Stimulated activated CD8-positive, alpha-beta memory T cell treated with anti-CD3 and anti-CD28 coated beads, Interleukin-7, amount 100 ng/mL, for 1 hour (primary cell): ENCODE measurements around the gene CNTNAP2.

Experiments
- DNase-seq, 2 donors: peaks; one replicate each; pipeline ENCODE4 v3.0.0-alpha.2; 2020; ENCODE audit warnings: low read depth in 2 of 2

The CNTNAP2 gene

DNA sequence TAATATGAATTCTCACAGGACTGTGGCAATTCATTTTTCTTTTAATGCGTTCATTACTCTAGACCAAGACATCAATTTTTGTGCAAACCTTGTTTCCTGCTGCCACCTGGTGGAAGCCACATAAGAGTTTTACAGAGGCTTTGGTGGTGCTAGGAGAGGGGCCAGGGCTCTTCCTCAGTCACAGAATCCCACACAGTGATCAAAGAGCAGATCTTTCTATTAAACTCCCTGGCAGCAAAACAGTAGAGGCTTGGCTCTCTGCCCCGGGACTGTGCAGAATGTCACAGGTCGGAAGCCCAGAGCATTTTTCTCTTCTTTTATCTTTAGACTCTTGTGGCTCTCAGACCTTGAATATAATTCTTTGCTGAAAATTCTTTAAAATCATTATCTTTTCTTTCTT is 1967.5 kb downstream of the CNTNAP2 start:
- no peak for DNase-seq

DNA sequence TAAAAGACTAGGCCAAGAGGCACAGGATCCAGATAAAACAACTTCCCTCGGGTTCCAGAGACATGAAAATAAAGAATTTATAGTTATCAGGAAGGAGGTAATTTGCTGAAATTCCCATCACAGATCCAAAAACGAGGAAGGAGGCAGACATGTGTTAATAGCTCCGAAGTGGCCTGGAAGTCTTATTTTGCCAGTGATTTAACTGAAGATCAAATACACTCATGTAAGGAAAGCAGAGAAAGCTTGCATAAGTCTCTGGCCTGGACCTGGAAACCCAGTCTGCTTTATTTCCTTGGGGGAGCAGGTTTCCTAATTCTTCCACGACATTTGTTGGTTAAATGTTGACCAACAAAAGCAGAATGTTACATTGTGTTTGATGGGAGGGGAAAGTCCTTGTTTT is 1975.3 kb downstream of the CNTNAP2 start:
- no peak for DNase-seq

DNA sequence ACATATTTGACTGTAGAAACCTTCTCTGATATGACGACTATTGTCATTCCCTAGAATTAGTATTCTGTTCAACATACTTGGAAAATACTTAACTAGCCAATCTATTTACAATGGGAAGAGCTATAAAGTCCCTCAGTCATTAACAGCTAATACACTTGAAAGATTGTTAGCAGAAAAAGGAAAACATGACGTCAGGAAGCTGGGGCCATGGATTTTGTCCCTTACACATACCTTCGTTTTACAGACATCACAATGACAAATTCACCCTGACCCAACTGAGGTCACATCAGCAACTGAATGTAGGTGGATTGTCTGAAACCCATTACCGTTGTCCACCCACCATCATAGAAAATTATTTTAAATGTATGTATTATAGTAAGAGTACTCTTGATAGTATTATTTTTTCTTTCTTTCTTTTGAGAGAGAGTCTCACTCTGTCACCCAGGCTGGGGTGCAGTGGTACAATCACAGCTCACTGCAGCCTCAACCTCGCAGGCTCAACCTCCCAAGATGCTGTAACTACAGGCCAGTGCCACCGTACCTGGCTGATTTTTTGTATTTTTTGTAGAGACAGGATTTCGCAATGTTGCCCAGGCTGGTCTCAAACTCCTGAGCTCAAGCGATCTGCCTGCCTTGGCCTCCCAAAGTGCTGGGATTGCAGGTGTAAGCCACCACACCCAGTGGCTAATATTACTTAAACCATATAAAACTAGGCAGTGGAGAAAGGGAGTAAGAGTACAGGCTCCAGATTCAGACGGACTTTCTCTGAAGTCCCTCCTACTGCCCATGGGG is 1977.0 kb downstream of the CNTNAP2 start:
- no peak for DNase-seq

DNA sequence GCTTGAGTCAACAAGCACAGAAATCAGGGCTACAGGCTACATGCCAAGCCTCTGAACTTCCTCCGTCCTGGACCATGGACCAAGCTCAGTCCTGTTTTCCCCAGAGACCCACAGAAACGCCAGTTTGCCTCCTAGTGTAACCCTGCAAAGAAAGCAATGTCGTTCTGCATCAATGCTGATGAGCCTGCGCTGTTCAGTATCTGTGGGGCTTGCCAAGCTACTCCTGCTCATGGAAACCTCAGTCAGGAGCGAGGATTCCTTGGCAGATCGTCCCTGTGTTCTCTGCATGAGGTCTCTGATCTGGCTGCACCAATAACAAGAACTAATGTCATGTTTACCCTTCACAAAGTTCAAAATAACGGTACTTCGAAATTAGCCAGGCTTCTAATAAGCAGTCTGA is 1978.5 kb downstream of the CNTNAP2 start:
- DNase-seq, result no peak

DNA sequence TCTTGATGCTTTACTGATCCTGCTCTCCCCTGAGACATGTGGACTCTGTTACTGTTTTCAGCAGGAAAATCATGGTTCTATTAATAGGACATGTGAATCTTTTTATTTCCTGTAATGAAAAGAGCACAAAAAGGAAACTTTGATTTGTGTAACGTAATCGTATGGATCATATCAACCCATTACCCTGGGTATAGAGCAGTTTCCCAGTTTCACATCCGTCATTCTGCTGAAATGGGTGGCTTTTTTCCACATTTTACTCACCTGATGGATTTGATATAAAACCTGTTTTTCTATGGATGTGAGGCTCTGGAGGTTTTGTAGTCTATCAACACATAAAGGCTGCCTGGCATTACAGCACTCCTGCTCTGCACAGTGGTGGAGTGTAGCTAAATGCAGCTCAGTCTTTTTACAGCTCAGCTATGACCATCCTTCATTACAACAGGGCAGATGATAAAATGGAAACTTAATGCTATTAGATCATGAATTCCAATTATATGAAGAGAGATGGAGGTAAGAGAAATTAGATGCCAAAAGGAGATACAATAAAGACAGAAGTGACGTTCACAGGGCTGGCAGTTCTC is 1987.6 kb downstream of the CNTNAP2 start:
- no peak for DNase-seq

DNA sequence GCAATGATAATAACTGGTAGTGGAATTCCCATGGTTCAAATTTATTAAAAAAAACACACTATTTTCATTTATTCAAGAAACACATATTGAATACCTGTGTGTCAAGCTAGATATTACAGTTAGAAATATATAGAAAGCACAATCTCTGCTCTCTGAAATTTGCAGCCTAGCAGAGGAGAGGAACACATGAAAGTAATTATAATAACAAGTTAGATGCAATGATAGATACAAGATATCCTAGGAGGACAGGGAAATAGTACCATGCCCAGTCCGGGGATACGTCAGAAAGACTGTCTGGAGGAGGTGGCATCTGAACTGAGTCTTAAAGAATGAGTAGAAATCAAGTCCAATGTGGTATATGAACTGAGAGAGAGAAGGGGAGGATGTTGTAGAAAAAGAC is 1988.3 kb downstream of the CNTNAP2 start:
- no peak for DNase-seq

DNA sequence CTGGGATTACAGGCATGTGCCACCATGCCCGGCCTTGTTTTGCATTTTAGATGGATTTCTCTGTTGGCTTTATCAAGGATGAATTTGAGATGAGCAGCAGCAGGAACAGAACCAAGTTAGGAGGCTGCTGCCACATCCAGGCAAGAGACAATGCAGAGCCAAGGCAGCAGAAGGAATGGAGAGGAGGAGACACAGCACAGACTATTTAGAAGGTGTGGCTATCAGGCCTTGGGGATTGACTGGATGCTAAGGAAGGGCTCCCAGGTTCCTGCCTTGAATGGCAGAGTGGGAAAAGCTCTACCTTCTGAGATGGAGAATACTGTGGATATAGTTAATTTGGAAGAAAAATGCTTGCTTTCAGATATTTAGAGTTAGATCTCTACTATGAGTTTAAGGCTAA is 1989.3 kb downstream of the CNTNAP2 start:
- DNase-seq, result no peak

DNA sequence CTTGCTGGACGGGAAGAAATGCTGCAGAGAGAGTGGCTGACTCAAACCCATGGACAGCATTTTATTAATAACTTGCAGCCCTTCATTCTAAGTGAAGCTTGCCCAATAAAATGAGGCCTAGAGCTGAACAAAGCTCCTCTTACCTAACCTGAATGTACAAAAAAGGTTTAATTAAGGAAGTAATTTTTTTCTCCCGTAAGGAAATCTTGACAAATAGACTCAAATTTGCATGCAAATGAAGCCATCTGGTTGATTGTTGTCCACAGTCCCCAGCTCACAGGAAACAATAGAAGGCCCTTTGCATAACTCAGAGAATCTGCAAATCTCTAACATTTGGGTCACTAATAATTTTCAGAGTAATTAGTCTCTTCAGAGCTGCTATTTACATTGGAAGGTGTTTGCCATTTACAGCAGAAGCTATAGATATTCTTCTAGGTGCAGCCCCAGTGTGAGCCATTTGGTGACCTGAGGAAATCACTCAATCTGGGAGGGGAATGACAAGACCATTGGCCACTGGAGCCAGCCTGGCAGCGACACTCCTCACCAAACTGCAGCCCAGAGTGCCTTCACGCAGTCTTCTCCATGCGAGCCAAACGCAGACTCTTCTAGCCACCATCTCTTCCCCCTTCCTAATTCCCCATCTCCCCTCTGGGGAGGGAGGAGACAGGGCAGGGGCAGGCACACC is 1991.0 kb downstream of the CNTNAP2 start:
- no peak for DNase-seq

DNA sequence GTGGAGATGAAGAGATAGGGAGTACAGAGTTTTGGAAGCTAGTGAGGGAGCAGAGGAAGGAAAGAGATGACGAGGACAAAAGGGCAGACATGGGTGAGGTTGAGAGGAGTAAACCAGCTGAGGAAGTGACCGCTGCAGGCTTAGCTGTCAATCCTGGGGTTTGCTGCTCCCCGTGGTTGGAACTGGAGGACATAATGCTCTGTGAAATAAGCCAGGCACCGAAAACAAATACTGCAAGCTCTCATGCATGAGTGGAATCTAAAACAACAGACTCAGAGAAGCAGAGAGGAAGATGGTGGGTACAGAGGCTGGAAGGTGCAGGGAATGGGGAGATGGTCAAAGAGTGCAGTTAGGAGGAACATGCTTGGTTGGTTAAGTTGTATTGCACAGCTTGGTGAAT is 1991.8 kb downstream of the CNTNAP2 start:
- DNase-seq, result no peak

DNA sequence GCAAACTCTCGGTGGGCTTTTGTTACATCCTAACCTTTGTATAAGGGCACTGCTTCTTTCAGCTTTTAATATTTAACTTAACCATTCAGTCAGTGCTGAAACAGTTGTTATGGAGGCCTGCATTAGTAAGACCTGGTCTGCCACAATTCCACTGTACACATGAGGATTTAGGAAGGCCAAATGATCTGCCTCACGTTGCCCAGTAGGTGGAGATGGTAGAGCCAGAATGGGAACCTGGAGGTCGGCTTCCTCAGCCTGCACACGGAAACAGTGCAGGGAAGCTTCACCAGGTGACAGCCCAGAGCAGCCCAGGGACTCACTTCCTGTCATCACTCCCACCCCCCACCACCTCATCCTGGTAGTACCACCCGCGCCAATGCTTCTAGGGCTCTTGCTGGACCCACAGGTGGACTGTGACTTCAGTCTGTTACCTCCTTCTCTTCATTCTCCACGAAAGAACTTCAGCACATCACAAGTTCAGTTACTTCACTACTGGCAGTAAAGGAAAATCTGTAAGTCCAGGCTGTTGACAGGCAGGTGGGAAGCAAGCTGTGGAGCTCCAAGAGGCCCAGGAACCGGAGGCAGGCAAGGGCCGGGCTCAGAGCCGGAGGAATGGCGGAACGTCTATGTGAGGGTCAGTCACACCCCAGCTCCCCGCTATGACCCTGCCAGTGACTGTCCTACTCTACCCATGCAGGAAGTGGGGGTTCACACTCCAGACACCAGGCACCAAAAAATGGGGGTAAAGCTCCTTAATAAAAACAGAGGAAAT is 1993.7 kb downstream of the CNTNAP2 start:
- no peak for DNase-seq

DNA sequence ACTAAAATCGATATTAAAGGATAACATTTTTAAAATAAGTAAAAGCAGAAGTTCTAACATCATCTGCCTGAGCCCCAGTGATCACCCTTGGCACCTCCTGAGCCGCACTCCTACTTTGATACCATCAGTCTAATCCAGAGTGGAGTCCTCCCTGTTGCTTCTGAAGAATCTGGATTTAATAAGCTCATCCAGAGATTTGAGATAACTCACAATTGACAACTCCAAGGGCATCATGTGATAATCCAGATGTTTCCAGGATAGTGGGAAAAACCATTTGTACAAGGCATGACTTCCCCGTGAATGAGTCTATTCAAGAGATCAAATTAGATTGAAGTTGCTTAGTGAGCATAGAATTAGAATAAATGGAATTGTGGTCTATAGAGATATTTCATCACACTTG is 1998.2 kb downstream of the CNTNAP2 start:
- no peak for DNase-seq

DNA sequence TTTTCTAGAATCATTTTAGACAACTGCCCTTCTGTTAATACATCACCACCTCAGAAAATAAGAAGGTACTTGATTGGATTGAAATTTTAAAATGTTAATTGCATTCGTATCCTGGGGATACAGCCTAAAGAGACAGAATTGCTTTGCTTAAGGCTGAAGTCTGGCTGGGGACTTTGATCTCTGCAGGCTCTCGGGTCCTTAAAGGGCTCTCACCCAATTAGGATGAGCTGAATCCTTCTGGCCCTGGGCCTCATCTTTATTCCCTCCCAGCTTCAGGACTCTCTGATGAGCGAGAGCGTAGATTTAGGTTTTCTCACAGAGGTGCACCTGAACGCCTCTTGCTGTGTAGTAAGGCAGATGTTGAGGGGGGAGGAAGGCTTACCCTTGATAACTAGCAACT is 1998.7 kb downstream of the CNTNAP2 start:
- no peak for DNase-seq

DNA sequence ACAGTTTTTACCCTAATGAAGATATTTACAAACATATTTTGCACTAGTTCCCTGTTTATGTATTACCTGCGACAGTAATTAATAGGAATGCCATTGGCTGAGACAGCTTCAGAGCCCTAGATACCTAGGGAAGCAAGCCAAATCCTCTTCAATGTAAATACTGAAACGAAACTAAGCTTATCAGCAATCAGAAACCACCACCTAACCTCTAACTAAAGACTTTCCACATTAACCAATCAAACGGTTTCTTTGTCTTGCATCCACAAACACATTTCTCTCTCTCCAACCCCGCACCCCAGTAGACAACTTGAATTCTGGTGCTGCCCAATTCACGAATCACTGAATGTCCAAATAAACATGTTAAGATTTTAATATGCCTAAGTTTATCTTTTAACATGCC is 1999.6 kb downstream of the CNTNAP2 start:
- no peak for DNase-seq

DNA sequence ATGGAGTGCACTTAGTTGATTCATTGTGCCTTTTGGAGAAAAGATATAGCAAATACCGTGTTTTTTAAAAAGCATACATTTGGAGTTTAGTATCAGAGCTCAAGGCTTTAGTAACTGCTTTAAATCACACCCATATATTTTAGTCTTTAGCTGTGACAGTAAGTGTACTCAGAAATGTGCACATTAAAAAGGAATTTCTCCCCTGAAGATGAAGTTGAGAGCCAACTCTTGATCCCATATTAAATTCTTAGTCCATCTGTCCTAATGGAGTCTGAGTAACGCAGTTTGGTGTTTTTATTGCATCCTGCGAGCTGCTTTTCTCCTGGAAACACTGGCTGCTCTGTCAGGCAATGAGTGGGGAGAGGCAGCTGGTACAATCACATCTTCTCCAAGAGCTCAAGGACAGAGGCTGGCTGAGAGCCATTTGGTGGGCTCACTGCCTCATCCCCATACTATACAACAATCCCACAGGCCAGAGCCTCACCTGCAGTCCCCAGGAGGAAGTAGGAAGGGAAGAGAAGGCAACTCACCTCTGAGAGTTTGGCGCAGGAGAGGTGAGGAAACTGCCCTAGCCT is 2000.3 kb downstream of the CNTNAP2 start:
- DNase-seq, result no peak

DNA sequence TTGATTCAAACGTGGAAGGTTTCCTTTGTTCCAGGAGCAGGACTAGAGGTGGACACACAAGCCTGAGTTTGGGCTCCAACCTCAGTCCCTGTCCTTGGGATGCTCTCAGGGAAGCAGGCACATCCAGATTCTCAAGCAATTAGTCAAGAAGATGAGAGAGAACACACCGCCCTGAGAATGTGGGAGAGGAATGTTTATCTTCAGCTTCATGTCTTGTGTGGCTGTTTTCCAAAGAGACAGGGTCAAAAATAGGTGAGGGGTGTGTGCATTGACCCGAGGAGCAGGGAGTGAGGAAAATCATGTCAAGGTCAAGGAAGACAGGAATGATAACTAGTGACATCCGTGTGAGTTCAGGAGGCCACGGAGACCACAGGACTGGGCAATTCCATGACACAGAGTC is 2001.8 kb downstream of the CNTNAP2 start:
- no peak for DNase-seq

DNA sequence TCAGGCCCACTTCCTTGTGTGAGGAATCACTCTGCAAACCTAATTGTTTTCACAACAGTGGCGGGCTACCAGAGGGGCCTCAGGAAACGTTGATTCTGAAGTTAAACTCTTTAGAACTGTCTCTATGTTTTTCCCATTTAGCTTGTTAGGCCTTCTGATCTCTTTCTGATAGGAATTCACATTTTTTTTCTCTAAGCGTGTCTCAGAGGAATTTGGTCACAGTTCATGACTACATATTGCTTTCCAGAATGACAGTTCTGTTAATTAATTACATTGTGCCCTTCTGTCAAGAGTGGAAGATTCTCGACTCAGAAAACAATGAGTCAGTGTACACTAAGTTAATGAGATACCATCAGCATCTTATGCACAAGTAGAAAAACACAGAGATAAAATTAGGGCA is 2004.8 kb downstream of the CNTNAP2 start:
- no peak for DNase-seq

DNA sequence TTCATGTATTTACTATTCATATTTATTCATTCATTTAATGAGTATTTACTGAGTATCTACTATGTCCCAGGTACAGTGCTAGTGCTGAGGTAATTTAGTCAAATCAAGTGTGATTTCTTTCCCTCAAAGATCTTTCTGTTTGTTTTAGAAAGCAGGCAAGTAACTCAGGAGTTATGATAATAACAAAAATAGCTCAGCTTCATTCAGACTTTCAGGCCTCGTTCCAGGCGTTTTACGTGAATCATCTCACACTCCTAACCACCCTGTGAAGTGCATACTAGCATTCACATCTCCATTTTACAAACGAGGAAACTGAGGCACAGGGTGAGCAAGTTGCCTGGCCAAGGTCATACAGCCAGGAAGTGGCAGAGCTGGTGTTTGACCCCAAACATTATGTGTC is 2005.2 kb downstream of the CNTNAP2 start:
- no peak for DNase-seq

DNA sequence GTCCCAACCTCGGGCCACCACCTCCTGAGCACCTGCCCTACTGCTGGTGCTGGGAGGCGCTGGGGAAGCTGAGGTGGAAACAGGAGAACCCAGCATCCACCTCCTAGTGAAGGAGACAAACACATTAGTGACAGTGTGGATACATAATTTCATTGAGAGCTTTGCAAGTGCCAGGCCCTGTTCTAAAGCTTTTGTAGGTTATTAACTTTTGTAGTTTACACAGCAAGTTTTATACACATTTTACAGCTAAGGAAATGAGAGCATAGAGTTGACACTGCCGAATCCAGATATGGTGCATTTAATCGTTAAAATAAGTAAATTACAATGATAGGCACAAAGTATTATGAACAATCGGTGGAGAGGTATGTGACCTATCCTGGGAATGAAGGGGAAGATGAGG is 2007.9 kb downstream of the CNTNAP2 start:
- no peak for DNase-seq

DNA sequence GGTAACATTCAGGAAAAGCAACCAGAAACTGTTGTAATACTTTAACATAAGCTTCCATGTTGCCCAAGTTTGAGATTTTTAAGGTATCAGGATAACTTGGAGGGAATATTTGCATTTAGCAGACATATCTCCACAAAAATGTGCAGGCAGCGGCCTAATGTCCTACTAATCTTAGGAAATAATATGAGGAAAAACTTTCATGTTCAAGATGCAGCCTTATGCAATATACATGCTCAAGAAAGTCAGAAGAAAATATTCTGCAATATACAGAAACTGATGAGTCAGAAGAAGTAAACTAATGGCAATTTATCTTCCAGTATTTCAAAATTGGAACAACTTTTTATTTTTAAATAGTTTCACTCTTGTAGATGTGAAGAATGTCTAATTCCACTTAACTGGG is 2010.8 kb downstream of the CNTNAP2 start:
- no peak for DNase-seq

DNA sequence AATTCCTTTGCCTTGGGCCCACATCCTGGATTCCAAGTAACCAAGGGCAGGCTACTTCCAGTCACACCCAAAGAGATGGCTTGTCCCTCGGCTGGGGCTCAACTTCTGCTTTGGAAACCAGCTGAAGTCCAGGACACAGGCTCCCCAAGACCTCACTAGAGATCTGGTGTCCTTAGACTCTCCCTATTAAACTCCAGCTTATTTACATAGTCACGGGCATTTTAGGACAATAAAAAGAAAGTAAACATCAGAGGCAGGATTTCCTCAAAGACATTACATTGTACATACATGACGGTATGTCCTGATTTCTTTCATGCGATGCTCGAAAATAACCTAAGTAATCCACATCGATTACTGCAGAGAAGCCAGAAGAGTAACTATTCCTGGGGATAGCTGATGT is 2012.4 kb downstream of the CNTNAP2 start:
- no peak for DNase-seq

DNA sequence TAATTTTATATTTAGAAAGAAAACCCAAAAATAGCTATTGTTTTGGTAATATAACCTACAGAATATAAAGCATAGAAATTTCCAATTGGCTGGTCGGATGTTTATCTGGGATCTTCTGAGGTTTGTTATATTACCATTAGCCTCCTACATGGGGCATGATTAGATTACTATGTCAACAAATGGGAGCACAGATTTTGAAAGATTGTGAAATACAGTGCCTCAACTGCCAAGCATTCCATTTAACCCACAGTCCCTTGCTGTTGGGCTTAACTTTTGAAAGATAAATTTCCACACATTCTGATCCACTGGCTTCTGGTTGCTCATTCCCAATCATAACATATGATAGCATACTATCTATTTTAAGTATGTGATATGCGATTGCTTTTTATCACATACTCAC is 2018.5 kb downstream of the CNTNAP2 start:
- DNase-seq, result no peak

DNA sequence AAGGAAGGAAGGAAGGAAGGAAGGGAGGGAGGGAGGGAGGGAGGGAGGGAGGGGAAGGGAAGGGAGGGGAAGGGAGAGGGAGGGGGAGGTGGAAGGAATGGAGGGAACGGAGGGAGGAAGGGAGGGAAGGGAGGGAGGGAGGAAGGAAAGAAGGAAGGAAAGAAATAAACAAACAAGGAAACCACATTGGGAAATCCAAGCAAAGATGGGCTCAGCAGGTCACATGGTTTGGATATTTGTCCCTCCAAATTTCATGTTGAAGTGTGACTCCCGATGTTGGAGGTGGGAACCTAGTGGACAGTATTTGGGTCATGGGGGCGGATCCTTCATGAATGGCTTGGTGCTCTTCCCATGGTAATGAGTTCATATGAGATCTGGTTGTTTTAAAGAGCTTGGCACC is 2019.4 kb downstream of the CNTNAP2 start:
- no peak for DNase-seq
